Pons (tissue), 1 donor: Measurements from ENCODE around the gene LMOD1.
A peak's percentile ranks its signal among the peaks of the same experiment; 100 is the strongest.
"Not testable (repeated sequence)": the region's sequence is repeated elsewhere in the genome, so short reads cannot be mapped to it uniquely, and the experiment has no call there.

Experiments
- DNase-seq: peaks from one replicate; pipeline ENCODE4 v3.0.0-alpha.2; 2016; ENCODE audit warnings: low spot score

Gene LMOD1

GRCh38 chr1:201946224-201946908 is at the start of gene LMOD1:
TSS of gene LMOD1 (minus strand) at chr1:201946548. CDS start at chr1:201946340, 208 bp downstream.
- peak; percentile 47 for DNase-seq

- DNase-seq, result no peak
Measured at GRCh38 chr1:201990427-201990826, 44.1 kb upstream of the LMOD1 start.

- DNase-seq, result no peak
Measured at GRCh38 chr1:201989354-201990128, 43.2 kb upstream of the LMOD1 start.

- no peak for DNase-seq
Measured at GRCh38 chr1:201988601-201989000, 42.3 kb upstream of the LMOD1 start.

- DNase-seq, result no peak
Measured at GRCh38 chr1:201985355-201985754, 39.0 kb upstream of the LMOD1 start.

GRCh38 chr1:201984446-201984845 is 38.1 kb upstream of the LMOD1 start:
- no peak for DNase-seq

GRCh38 chr1:201983380-201983805 is 37.0 kb upstream of the LMOD1 start:
- no peak for DNase-seq

GRCh38 chr1:201982623-201983379 is 36.5 kb upstream of the LMOD1 start, which contains the start of gene RNPEP:
TSS of gene RNPEP (plus strand) at chr1:201982648. CDS start at chr1:201982667, 19 bp downstream.
- peak; percentile 69 for DNase-seq

- peak; percentile 48 for DNase-seq
Measured at GRCh38 chr1:201982082-201982622, 35.8 kb upstream of the LMOD1 start.

- no peak for DNase-seq
Measured at GRCh38 chr1:201970334-201971159, 24.2 kb upstream of the LMOD1 start.

- DNase-seq, result no peak
Measured at GRCh38 chr1:201968202-201968925, 22.0 kb upstream of the LMOD1 start.

- DNase-seq, result no peak
Measured at GRCh38 chr1:201966171-201966570, 19.8 kb upstream of the LMOD1 start.

GRCh38 chr1:201964261-201964660 is 17.9 kb upstream of the LMOD1 start:
- DNase-seq, result no peak

- not testable (repeated sequence) for DNase-seq
Measured at GRCh38 chr1:201962382-201962781, 16.0 kb upstream of the LMOD1 start.

GRCh38 chr1:201958348-201958747 is 12.0 kb upstream of the LMOD1 start:
- DNase-seq, result no peak

- DNase-seq, result no peak
Measured at GRCh38 chr1:201955729-201956143, 9.4 kb upstream of the LMOD1 start.

GRCh38 chr1:201955009-201955728 is 8.8 kb upstream of the LMOD1 start, which contains the start of gene TIMM17A:
TSS of gene TIMM17A (plus strand) at chr1:201955503. CDS start at chr1:201955527, 24 bp downstream.
- peak; percentile 98 for DNase-seq

GRCh38 chr1:201954263-201955008 is 8.1 kb upstream of the LMOD1 start:
- no peak for DNase-seq

- no peak for DNase-seq
Measured at GRCh38 chr1:201949491-201949890, 3.1 kb upstream of the LMOD1 start.
